HCT116 (cell line): ENCODE results near the gene HERC2. TPM values are rescaled to one million over a fixed set of nuclear protein-coding genes. Genes with fewer than 3 reads are reported as not detected.
A peak's percentile ranks its signal among the peaks of the same experiment; 100 is the strongest.

Experiments used
- ATAC-seq: fragments of 200-7000 bp; cut with Tn5 transposase; 2 replicates; pipeline ENCODE4 v1.9.1; 2020; ENCODE audit warnings: mild to moderate bottlenecking, moderate library complexity
- BruUV-seq: library from RNA; stranded (reverse); fragments of 400-500 nt; replicated peaks from 2 replicates; lab custom pipeline; 2021; lab: Mats Ljungman, UMichigan
- CTCF ChIA-PET: fragments of 300-600 bp; sonication (Branson Sonifier 250); formaldehyde crosslinking; loops from one replicate; lab custom pipeline; 2021; ENCODE audit warnings: antibody characterized with exemption; lab: Charles Lee
- POLR2A ChIA-PET: fragments of 300-600, 350-600 bp; sonication (Branson Sonifier 250); formaldehyde crosslinking; loops from one replicate; lab custom pipeline; 2021; ENCODE audit warnings: antibody characterized with exemption; lab: Charles Lee
- RAD21 ChIA-PET, 2 experiments: fragments of 300-600 bp; sonication (Branson Sonifier 250); formaldehyde crosslinking; loops; one replicate each; lab custom pipeline; 2023; ENCODE audit warnings: low total read pairs in 2 of 2; ENCODE audit not compliant: uncharacterized antibody in 2 of 2, unreplicated experiment in 2 of 2, low non-redundant PET in 1 of 2; lab: Charles Lee
- DNase-seq: peaks from one replicate; pipeline ENCODE4 v3.0.0-alpha.2; 2010; ENCODE audit warnings: low read depth, low spot score
- H2AFZ ChIP-seq: fragments of 200-600 bp; shearing (Covaris generic), sonication (generic); 2 replicates; pipeline ENCODE4 v1.6.1; 2017; ENCODE audit warnings: low read depth, mixed run types, mixed read lengths, antibody characterized with exemption, low read length; ENCODE audit not compliant: poor library complexity, severe bottlenecking
- H3K27ac ChIP-seq: 2 replicates; pipeline ENCODE4 v1.5.1; 2012; ENCODE audit warnings: low read depth, low read length
- H3K27me3 ChIP-seq: fragments of 200-600 bp; sonication (generic); 2 replicates; pipeline ENCODE4 v1.6.1; 2016; ENCODE audit warnings: mixed run types, low read length, mixed read lengths; ENCODE audit not compliant: insufficient read depth
- H3K36me3 ChIP-seq, 2 experiments: fragments of 200-500 bp in 1 of 2; fragments of 200-600 bp in 1 of 2; sonication (Bioruptor generic) in 1 of 2; sonication (generic) in 1 of 2; 2 replicates each; pipeline versions ENCODE4 v1.5.1 to v1.6.1; 2014 to 2016; ENCODE audit warnings: low read length in 2 of 2, inconsistent platforms in 1 of 2, mixed read lengths in 1 of 2, mixed run types in 1 of 2; ENCODE audit not compliant: insufficient read depth in 2 of 2, control insufficient read depth in 1 of 2
- H3K4me1 ChIP-seq, 2 experiments: fragments of 200-600 bp in 1 of 2; sonication (generic) in 1 of 2; 2 replicates each; pipeline versions ENCODE4 v1.5.1 to v1.6.1; 2012 to 2017; ENCODE audit warnings: low read length in 2 of 2, inconsistent platforms in 1 of 2, mild to moderate bottlenecking in 1 of 2, mixed read lengths in 1 of 2, mixed run types in 1 of 2, moderate library complexity in 1 of 2; ENCODE audit not compliant: insufficient read depth in 2 of 2, control insufficient read depth in 1 of 2
- H3K4me2 ChIP-seq: fragments of 200-600 bp; sonication (generic); 2 replicates; pipeline ENCODE4 v1.6.1; 2017; ENCODE audit warnings: mixed run types, low read length, mixed read lengths
- H3K4me3 ChIP-seq, 2 experiments: fragments of 200-600 bp in 1 of 2; sonication (generic) in 1 of 2; replicated peaks in 1 of 2; 2 replicates each; pipeline ENCODE4 v1.5.1; 2011 to 2016; ENCODE audit warnings: low read length in 2 of 2, control low read depth in 1 of 2, low read depth in 1 of 2, mild to moderate bottlenecking in 1 of 2, mixed read lengths in 1 of 2, mixed run types in 1 of 2
- H3K79me2 ChIP-seq: fragments of 200-600 bp; sonication (generic); 2 replicates; pipeline ENCODE4 v1.6.1; 2017; ENCODE audit warnings: mild to moderate bottlenecking, mixed run types, low read length, moderate library complexity, mixed read lengths; ENCODE audit not compliant: insufficient read depth
- H3K9ac ChIP-seq: fragments of 200-600 bp; sonication (generic); 2 replicates; pipeline ENCODE4 v1.6.1; 2016; ENCODE audit warnings: low read length, mixed read lengths
- H3K9me2 ChIP-seq: fragments of 200-600 bp; sonication (generic), shearing (Covaris generic); 2 replicates; pipeline ENCODE4 v1.6.1; 2017; ENCODE audit warnings: mixed run types, mild to moderate bottlenecking, moderate library complexity; ENCODE audit not compliant: insufficient read depth
- H3K9me3 ChIP-seq, 2 experiments: fragments of 200-500 bp in 1 of 2; fragments of 200-600 bp in 1 of 2; sonication (Bioruptor generic) in 1 of 2; sonication (generic) in 1 of 2; 2 replicates each; pipeline ENCODE4 v1.6.1; 2014 to 2017; ENCODE audit warnings: low read length in 2 of 2, mixed read lengths in 2 of 2, inconsistent platforms in 1 of 2, low read depth in 1 of 2, mild to moderate bottlenecking in 1 of 2, mixed run types in 1 of 2, moderate library complexity in 1 of 2; ENCODE audit not compliant: control insufficient read depth in 1 of 2, insufficient read depth in 1 of 2
- H4K20me1 ChIP-seq: fragments of 200-600 bp; sonication (generic), shearing (Covaris generic); 2 replicates; pipeline ENCODE4 v1.6.1; 2017; ENCODE audit warnings: mixed run types, mild to moderate bottlenecking, moderate library complexity; ENCODE audit not compliant: insufficient read depth
- EGR1 ChIP-seq: IDR thresholded peaks from 2 replicates; pipeline ENCODE4 v1.6.1; 2012; ENCODE audit warnings: low read depth
- ELF1 ChIP-seq: IDR thresholded peaks from 2 replicates; pipeline ENCODE4 v1.6.1; 2012; ENCODE audit warnings: low read depth, borderline replicate concordance
- FOSL1 ChIP-seq: IDR thresholded peaks from 2 replicates; pipeline ENCODE4 v1.6.1; 2012; ENCODE audit warnings: low read depth
- JUND ChIP-seq: IDR thresholded peaks from 2 replicates; pipeline ENCODE4 v1.6.1; 2012
- POLR2AphosphoS5 ChIP-seq: IDR thresholded peaks from 2 replicates; pipeline ENCODE4 v1.6.1; 2011; ENCODE audit warnings: mild to moderate bottlenecking, low read depth, low read length, moderate library complexity
- RAD21 ChIP-seq: IDR thresholded peaks from 2 replicates; pipeline ENCODE4 v1.6.1; 2012; ENCODE audit warnings: low read depth, mild to moderate bottlenecking
- TCF7L2 ChIP-seq: IDR thresholded peaks from 2 replicates; pipeline ENCODE4 v1.7.0; 2011; ENCODE audit warnings: borderline replicate concordance, inconsistent platforms; ENCODE audit not compliant: insufficient read depth, insufficient read length; ENCODE audit errors: extremely low read depth
- YY1 ChIP-seq: IDR thresholded peaks from 2 replicates; pipeline ENCODE4 v1.6.1; 2011; ENCODE audit warnings: low read length, low read depth, moderate library complexity, mild to moderate bottlenecking; ENCODE audit not compliant: insufficient replicate concordance; ENCODE audit errors: extremely low read depth
- ZBTB33 ChIP-seq: IDR thresholded peaks from 2 replicates; pipeline ENCODE4 v1.6.1; 2011; ENCODE audit warnings: mild to moderate bottlenecking, low read length, moderate library complexity; ENCODE audit not compliant: insufficient replicate concordance; ENCODE audit errors: extremely low read depth
- ZFX ChIP-seq: fragments of 450-650 bp; IDR thresholded peaks from 2 replicates; pipeline ENCODE4 v1.6.1; 2017
- intact Hi-C: fragments of 100-400 bp; cut with micrococcal nuclease; formaldehyde crosslinking; loops from 2 replicates; pipeline ENCODE4 v1.10.0; 2022
- total RNA-seq: library from RNA; stranded (reverse); gene quantifications from one replicate; pipeline ENCODE4 v1.2.1, GENCODE V29; 2021; ENCODE audit not compliant: unreplicated experiment
- TF ChIP-seq, protein P1 (sequence below), 3 experiments: fragments of 200-600 bp in 1 of 3; sonication (generic) in 1 of 3; IDR thresholded peaks in 2 of 3; conservative IDR thresholded peaks in 1 of 3; 2 replicates each; pipeline ENCODE4 v1.5.1; 2012 to 2017; ENCODE audit warnings: low read depth in 2 of 3, low read length in 2 of 3, antibody characterized with exemption in 1 of 3, borderline replicate concordance in 1 of 3, control low read depth in 1 of 3, mild to moderate bottlenecking in 1 of 3, mixed read lengths in 1 of 3, mixed run types in 1 of 3, moderate library complexity in 1 of 3; ENCODE audit not compliant: insufficient read depth in 1 of 3
- TF ChIP-seq, protein P2 (sequence below): IDR thresholded peaks from 2 replicates; pipeline ENCODE4 v1.6.1; 2012

Gene HERC2
- total RNA-seq, 1 experiment from 2014 or later, result 55.5 TPM

- peaks cover 0 to 3% of the 10 kb centered on the region in 2 experiments; a peak in 3 of 4 replicates for H3K36me3 ChIP-seq
- H4K20me1 ChIP-seq, result no peaks in the 10 kb centered on the region
- no peak overlapping the region for H2AFZ ChIP-seq
- no TSS peak for BruUV-seq
- no peaks in the 10 kb centered on the region for H3K79me2 ChIP-seq
- no peak overlapping the region for H3K4me3 ChIP-seq
- TF ChIP-seq ZFX (no peak), RAD21 (no peak), YY1 (no peak), FOSL1 (no peak), TCF7L2 (no peak)
- TF ChIP-seq, all 23 proteins: peak for 0
- CTCF ChIA-PET, result no interaction called here
- no peaks in the 10 kb centered on the region for H3K9me2 ChIP-seq
- no peaks in the 10 kb centered on the region for H3K27me3 ChIP-seq
- RAD21 ChIA-PET, result no interaction called here
- H3K27ac ChIP-seq, result no peak overlapping the region
- intact Hi-C loops, result no loop called here
- no peak for ATAC-seq
- no peak overlapping the region for H3K9ac ChIP-seq
- POLR2A ChIA-PET, result no interaction called here
- DNase-seq, result no peak
- H3K4me2 ChIP-seq, result no peak overlapping the region
- no peaks in the 10 kb centered on the region for H3K9me3 ChIP-seq
- no peaks in the 10 kb centered on the region for H3K4me1 ChIP-seq
Observed at GRCh38 chr15:28130651-28131050, 191.3 kb downstream of the HERC2 start.

DNA sequence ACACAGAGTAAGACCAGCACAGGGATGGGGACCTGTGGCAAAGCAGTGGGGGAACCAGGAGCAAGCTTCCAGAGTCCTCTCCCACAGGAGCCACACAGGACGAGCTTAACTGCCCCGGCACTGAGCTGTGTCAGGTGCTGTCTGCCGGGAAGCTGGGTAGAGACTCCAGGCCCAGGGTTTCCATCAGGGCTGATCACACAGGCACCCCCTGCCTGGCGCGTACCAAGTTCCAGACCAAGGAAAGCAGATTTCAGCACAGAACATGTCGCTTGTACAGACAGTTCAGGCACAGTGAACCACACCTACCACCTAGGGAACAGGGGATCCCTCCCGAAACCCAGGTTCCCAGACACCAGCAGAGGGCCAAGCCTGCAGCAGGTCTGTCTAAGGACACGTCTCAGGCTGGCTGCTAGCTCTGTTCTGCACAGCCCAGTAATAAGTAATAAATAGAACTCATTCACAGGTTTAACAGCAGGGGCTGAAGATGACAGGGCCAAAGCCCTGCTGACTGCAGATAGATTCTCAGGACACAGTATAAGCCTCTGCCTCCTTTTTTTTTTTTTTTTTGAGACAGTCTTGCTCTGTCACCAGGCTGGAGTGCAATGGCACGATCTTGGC, 192.6 kb downstream of the HERC2 start:
- no TSS peak for BruUV-seq
- Histone ChIP-seq H3K4me1 (no peaks in the 10 kb centered on the region), H3K9ac (no peak overlapping the region), H3K9me3 (no peaks in the 10 kb centered on the region), H3K4me2 (no peak overlapping the region), H3K79me2 (no peaks in the 10 kb centered on the region), H3K27me3 (no peaks in the 10 kb centered on the region), H3K27ac (no peak overlapping the region), H2AFZ (no peak overlapping the region), H3K36me3 (peaks cover 0 to 3% of the 10 kb centered on the region in 2 experiments; a peak in 3 of 4 replicates), H3K4me3 (no peak overlapping the region), H4K20me1 (no peaks in the 10 kb centered on the region), H3K9me2 (no peaks in the 10 kb centered on the region)
- ATAC-seq, result 0 out of 2 replicates have a peak, but pooled peaks have one; percentile 23
- DNase-seq, result no peak
- CTCF ChIA-PET, result no interaction called here
- intact Hi-C loops, result loop anchor here (10.0 kb wide), 1 partner anchor 845 kb away; no protein-coding TSS in a partner anchor
- TF ChIP-seq, protein P1, sequence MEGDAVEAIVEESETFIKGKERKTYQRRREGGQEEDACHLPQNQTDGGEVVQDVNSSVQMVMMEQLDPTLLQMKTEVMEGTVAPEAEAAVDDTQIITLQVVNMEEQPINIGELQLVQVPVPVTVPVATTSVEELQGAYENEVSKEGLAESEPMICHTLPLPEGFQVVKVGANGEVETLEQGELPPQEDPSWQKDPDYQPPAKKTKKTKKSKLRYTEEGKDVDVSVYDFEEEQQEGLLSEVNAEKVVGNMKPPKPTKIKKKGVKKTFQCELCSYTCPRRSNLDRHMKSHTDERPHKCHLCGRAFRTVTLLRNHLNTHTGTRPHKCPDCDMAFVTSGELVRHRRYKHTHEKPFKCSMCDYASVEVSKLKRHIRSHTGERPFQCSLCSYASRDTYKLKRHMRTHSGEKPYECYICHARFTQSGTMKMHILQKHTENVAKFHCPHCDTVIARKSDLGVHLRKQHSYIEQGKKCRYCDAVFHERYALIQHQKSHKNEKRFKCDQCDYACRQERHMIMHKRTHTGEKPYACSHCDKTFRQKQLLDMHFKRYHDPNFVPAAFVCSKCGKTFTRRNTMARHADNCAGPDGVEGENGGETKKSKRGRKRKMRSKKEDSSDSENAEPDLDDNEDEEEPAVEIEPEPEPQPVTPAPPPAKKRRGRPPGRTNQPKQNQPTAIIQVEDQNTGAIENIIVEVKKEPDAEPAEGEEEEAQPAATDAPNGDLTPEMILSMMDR (IDR thresholded peaks at IDR 0.05 in 2 of 3, conservative IDR thresholded peaks at IDR 0.05 in 1 of 3; ENCODE audit: borderline replicate concordance in 1 of 3, insufficient read depth in 1 of 3, low read depth in 2 of 3, low read length in 2 of 3), result no peak
- TF ChIP-seq JUND, result no peak
- TF ChIP-seq, protein P2, sequence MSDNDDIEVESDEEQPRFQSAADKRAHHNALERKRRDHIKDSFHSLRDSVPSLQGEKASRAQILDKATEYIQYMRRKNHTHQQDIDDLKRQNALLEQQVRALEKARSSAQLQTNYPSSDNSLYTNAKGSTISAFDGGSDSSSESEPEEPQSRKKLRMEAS, result no peak
- TF ChIP-seq ELF1, result no peak
- no peak for TF ChIP-seq ZBTB33
- no peak for TF ChIP-seq EGR1
- TF ChIP-seq POLR2AphosphoS5, result no peak
- RAD21 ChIA-PET, result no interaction called here
- POLR2A ChIA-PET, result no interaction called here
